HEK293 (cell line): ENCODE results near the gene SLC10A1.
"Not testable (repeated sequence)": the region's sequence is repeated elsewhere in the genome, so short reads cannot be mapped to it uniquely, and the experiment has no call there.

ENCODE experiments used
- TCF7L2 ChIP-seq: IDR thresholded peaks from 2 replicates; pipeline ENCODE4 v1.6.1; 2011; ENCODE audit warnings: low read depth, mild to moderate bottlenecking, inconsistent platforms, low read length, moderate library complexity, borderline replicate concordance
- ZNF132 ChIP-seq: fragments of 450-650 bp; formaldehyde crosslinking; IDR thresholded peaks from 2 replicates; pipeline ENCODE4 v1.5.1; 2017; ENCODE audit warnings: missing biosample characterization, missing genetic modification characterization, borderline replicate concordance
- ZNF629 ChIP-seq: fragments of 450-650 bp; formaldehyde crosslinking; IDR thresholded peaks from 2 replicates; pipeline ENCODE4 v1.5.1; 2017; ENCODE audit warnings: missing biosample characterization, missing genetic modification characterization
- ZNF768 ChIP-seq: fragments of 450-650 bp; formaldehyde crosslinking; IDR thresholded peaks from 2 replicates; pipeline ENCODE4 v1.5.1; 2018; ENCODE audit warnings: missing biosample characterization, mild to moderate bottlenecking, missing genetic modification characterization
- TF ChIP-seq, protein P1 (sequence below): fragments of 450-650 bp; formaldehyde crosslinking; IDR thresholded peaks from 2 replicates; pipeline ENCODE4 v1.5.1; 2016; ENCODE audit warnings: missing biosample characterization, missing genetic modification characterization

DNA sequence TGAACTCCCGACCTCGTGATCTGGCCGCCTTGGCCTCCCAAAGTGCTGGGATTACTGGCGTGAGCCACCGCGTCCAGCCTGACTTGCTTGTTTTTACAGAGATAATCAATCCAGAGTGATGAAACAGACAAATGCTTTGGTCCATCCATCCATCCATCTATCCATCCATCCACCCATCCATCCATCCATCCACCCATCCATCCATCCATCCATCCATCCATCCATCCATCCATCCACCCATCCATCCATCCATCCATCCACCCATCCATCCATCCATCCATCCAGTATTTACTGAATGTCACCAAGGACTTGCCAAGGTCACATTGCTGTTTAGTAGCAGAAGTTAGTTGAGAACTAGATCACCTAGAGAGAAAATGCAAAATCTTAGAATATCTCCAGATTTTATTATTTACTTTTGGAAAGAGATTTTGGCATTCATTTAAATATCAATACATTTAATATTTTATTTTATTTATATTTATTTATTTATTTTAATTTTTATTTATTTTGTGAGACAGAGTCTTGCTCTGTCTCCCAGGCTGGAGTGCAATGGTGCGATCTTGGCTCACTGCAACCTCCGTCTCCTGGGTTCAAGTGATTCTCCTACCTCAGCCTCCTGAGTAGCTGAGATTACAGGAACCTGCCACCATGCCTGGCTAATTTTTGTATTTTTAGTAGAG is 65.0 kb downstream of the SLC10A1 start:
- TF ChIP-seq, protein P1, sequence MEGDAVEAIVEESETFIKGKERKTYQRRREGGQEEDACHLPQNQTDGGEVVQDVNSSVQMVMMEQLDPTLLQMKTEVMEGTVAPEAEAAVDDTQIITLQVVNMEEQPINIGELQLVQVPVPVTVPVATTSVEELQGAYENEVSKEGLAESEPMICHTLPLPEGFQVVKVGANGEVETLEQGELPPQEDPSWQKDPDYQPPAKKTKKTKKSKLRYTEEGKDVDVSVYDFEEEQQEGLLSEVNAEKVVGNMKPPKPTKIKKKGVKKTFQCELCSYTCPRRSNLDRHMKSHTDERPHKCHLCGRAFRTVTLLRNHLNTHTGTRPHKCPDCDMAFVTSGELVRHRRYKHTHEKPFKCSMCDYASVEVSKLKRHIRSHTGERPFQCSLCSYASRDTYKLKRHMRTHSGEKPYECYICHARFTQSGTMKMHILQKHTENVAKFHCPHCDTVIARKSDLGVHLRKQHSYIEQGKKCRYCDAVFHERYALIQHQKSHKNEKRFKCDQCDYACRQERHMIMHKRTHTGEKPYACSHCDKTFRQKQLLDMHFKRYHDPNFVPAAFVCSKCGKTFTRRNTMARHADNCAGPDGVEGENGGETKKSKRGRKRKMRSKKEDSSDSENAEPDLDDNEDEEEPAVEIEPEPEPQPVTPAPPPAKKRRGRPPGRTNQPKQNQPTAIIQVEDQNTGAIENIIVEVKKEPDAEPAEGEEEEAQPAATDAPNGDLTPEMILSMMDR (tag by site-specific recombination), result not testable (repeated sequence)
- TF ChIP-seq ZNF629; TCF7L2; ZNF132 (tag by site-specific recombination); ZNF768 (tag by site-specific recombination): not testable (repeated sequence)
